Measurements from ENCODE around the gene GPLD1. TPM values are rescaled to one million over a fixed set of nuclear protein-coding genes. Genes with fewer than 3 reads are reported as not detected.
"Not testable (repeated sequence)": the region's sequence is repeated elsewhere in the genome, so short reads cannot be mapped to it uniquely, and the experiment has no call there.

GPLD1 gene
- total and polyA plus RNA-seq, 4 donors: 7.7 to 13.1 (median 10.4) TPM

- Histone ChIP-seq H3K4me1 (ENCODE audit: control insufficient read depth, insufficient read depth, low read length) (no peaks in the 10 kb centered on the region), H3K9me3 (ENCODE audit: control insufficient read depth, insufficient read depth, low read length) (no peaks in the 10 kb centered on the region), H3K27ac (ENCODE audit: low read depth, low read length) (no peak overlapping the region), H3K27me3 (ENCODE audit: control insufficient read depth, insufficient read depth, low read length) (no peaks in the 10 kb centered on the region), H3K36me3 (ENCODE audit: control insufficient read depth, insufficient read depth, low read length) (peaks cover 15% of the 10 kb centered on the region), H3K4me3 (ENCODE audit: low read depth, low read length) (no peak overlapping the region)
- no peak for DNase-seq (ENCODE audit: low read depth in 4 of 6, low spot score in 6 of 6)
- 100% methylated on average over 1 of the region's 3 CpGs for WGBS (ENCODE audit: insufficient coverage)
These were observed 60.2 kb downstream of the GPLD1 start for GRCh38 chr6:24429146-24429545.

GRCh38 chr6:24428615-24429014 lies 60.8 kb downstream of the GPLD1 start:
- Histone ChIP-seq H3K27me3 (ENCODE audit: control insufficient read depth, insufficient read depth, low read length) (no peaks in the 10 kb centered on the region), H3K9me3 (ENCODE audit: control insufficient read depth, insufficient read depth, low read length) (no peaks in the 10 kb centered on the region), H3K36me3 (ENCODE audit: control insufficient read depth, insufficient read depth, low read length) (peaks cover 15% of the 10 kb centered on the region), H3K27ac (ENCODE audit: low read depth, low read length) (no peak overlapping the region), H3K4me3 (ENCODE audit: low read depth, low read length) (no peak overlapping the region), H3K4me1 (ENCODE audit: control insufficient read depth, insufficient read depth, low read length) (no peaks in the 10 kb centered on the region)
- DNase-seq (ENCODE audit: low read depth in 4 of 6, low spot score in 6 of 6): no peak
- no CpG with 5 or more reads among the region's 2 CpGs for WGBS (ENCODE audit: insufficient coverage)

- peaks cover 15% of the 10 kb centered on the region for H3K36me3 ChIP-seq (ENCODE audit: control insufficient read depth, insufficient read depth, low read length)
- H3K4me3 ChIP-seq (ENCODE audit: low read depth, low read length): no peak overlapping the region
- 94% methylated on average over 8 of the region's 10 CpGs for WGBS (ENCODE audit: insufficient coverage)
- no peak for DNase-seq (ENCODE audit: low read depth in 4 of 6, low spot score in 6 of 6)
- H3K4me1 ChIP-seq (ENCODE audit: control insufficient read depth, insufficient read depth, low read length): no peaks in the 10 kb centered on the region
- no peaks in the 10 kb centered on the region for H3K27me3 ChIP-seq (ENCODE audit: control insufficient read depth, insufficient read depth, low read length)
- H3K27ac ChIP-seq (ENCODE audit: low read depth, low read length): no peak overlapping the region
- no peaks in the 10 kb centered on the region for H3K9me3 ChIP-seq (ENCODE audit: control insufficient read depth, insufficient read depth, low read length)
These were observed 62.5 kb downstream of the GPLD1 start for GRCh38 chr6:24426729-24427446.

- Histone ChIP-seq H3K27ac (ENCODE audit: low read depth, low read length) (no peak overlapping the region), H3K4me1 (ENCODE audit: control insufficient read depth, insufficient read depth, low read length) (no peaks in the 10 kb centered on the region), H3K27me3 (ENCODE audit: control insufficient read depth, insufficient read depth, low read length) (no peaks in the 10 kb centered on the region), H3K4me3 (ENCODE audit: low read depth, low read length) (no peak overlapping the region), H3K9me3 (ENCODE audit: control insufficient read depth, insufficient read depth, low read length) (no peaks in the 10 kb centered on the region), H3K36me3 (ENCODE audit: control insufficient read depth, insufficient read depth, low read length) (peaks cover 17% of the 10 kb centered on the region)
- WGBS (ENCODE audit: insufficient coverage): no CpG with 5 or more reads among the region's 2 CpGs
- no peak for DNase-seq (ENCODE audit: low read depth in 4 of 6, low spot score in 6 of 6)
These were observed 64.3 kb downstream of the GPLD1 start for GRCh38 chr6:24425091-24425490.

- Histone ChIP-seq H3K27ac (ENCODE audit: low read depth, low read length) (no peak overlapping the region), H3K4me1 (ENCODE audit: control insufficient read depth, insufficient read depth, low read length) (no peaks in the 10 kb centered on the region), H3K27me3 (ENCODE audit: control insufficient read depth, insufficient read depth, low read length) (no peaks in the 10 kb centered on the region), H3K4me3 (ENCODE audit: low read depth, low read length) (no peak overlapping the region), H3K36me3 (ENCODE audit: control insufficient read depth, insufficient read depth, low read length) (peaks cover 37% of the 10 kb centered on the region), H3K9me3 (ENCODE audit: control insufficient read depth, insufficient read depth, low read length) (no peaks in the 10 kb centered on the region)
- DNase-seq (ENCODE audit: low read depth in 4 of 6, low spot score in 6 of 6): no peak
These were observed 69.9 kb downstream of the GPLD1 start for GRCh38 chr6:24419526-24419925.

- WGBS (ENCODE audit: insufficient coverage): 100% methylated on average over 1 of the region's 4 CpGs
- Histone ChIP-seq H3K4me3 (ENCODE audit: low read depth, low read length) (no peak overlapping the region), H3K27ac (ENCODE audit: low read depth, low read length) (no peak overlapping the region), H3K9me3 (ENCODE audit: control insufficient read depth, insufficient read depth, low read length) (no peaks in the 10 kb centered on the region), H3K27me3 (ENCODE audit: control insufficient read depth, insufficient read depth, low read length) (no peaks in the 10 kb centered on the region), H3K36me3 (ENCODE audit: control insufficient read depth, insufficient read depth, low read length) (peaks cover 43% of the 10 kb centered on the region), H3K4me1 (ENCODE audit: control insufficient read depth, insufficient read depth, low read length) (no peaks in the 10 kb centered on the region)
- no peak for DNase-seq (ENCODE audit: low read depth in 4 of 6, low spot score in 6 of 6)
These were observed 73.6 kb downstream of the GPLD1 start for GRCh38 chr6:24415753-24416152.

GRCh38 chr6:24414531-24414930 lies 74.8 kb downstream of the GPLD1 start:
- H3K4me1 ChIP-seq (ENCODE audit: control insufficient read depth, insufficient read depth, low read length); DNase-seq (ENCODE audit: low read depth in 4 of 6, low spot score in 6 of 6); H3K27ac ChIP-seq (ENCODE audit: low read depth, low read length); H3K4me3 ChIP-seq (ENCODE audit: low read depth, low read length); H3K27me3 ChIP-seq (ENCODE audit: control insufficient read depth, insufficient read depth, low read length); H3K9me3 ChIP-seq (ENCODE audit: control insufficient read depth, insufficient read depth, low read length): not testable (repeated sequence)
- H3K36me3 ChIP-seq (ENCODE audit: control insufficient read depth, insufficient read depth, low read length): peaks cover 40% of the 10 kb centered on the region
- 90% methylated on average over 9 of the region's 15 CpGs for WGBS (ENCODE audit: insufficient coverage)

- no peaks in the 10 kb centered on the region for H3K27me3 ChIP-seq (ENCODE audit: control insufficient read depth, insufficient read depth, low read length)
- no peaks in the 10 kb centered on the region for H3K4me1 ChIP-seq (ENCODE audit: control insufficient read depth, insufficient read depth, low read length)
- H3K9me3 ChIP-seq (ENCODE audit: control insufficient read depth, insufficient read depth, low read length): no peaks in the 10 kb centered on the region
- H3K27ac ChIP-seq (ENCODE audit: low read depth, low read length): no peak overlapping the region
- no peak overlapping the region for H3K4me3 ChIP-seq (ENCODE audit: low read depth, low read length)
- DNase-seq (ENCODE audit: low read depth in 4 of 6, low spot score in 6 of 6): no peak
- WGBS (ENCODE audit: insufficient coverage): no CpG with 5 or more reads among the region's 4 CpGs
- peaks cover 21% of the 10 kb centered on the region for H3K36me3 ChIP-seq (ENCODE audit: control insufficient read depth, insufficient read depth, low read length)
These were observed 77.1 kb downstream of the GPLD1 start for GRCh38 chr6:24412294-24412693.

- no CpG with 5 or more reads among the region's 3 CpGs for WGBS (ENCODE audit: insufficient coverage)
- Histone ChIP-seq H3K4me3 (ENCODE audit: low read depth, low read length) (no peak overlapping the region), H3K27me3 (ENCODE audit: control insufficient read depth, insufficient read depth, low read length) (no peaks in the 10 kb centered on the region), H3K27ac (ENCODE audit: low read depth, low read length) (no peak overlapping the region), H3K9me3 (ENCODE audit: control insufficient read depth, insufficient read depth, low read length) (no peaks in the 10 kb centered on the region), H3K4me1 (ENCODE audit: control insufficient read depth, insufficient read depth, low read length) (no peaks in the 10 kb centered on the region), H3K36me3 (ENCODE audit: control insufficient read depth, insufficient read depth, low read length) (peaks cover 16% of the 10 kb centered on the region)
- no peak for DNase-seq (ENCODE audit: low read depth in 4 of 6, low spot score in 6 of 6)
These were observed 78.8 kb downstream of the GPLD1 start for GRCh38 chr6:24410622-24411021.

GRCh38 chr6:24408719-24409410 lies 80.5 kb downstream of the GPLD1 start:
- Histone ChIP-seq H3K9me3 (ENCODE audit: control insufficient read depth, insufficient read depth, low read length) (no peaks in the 10 kb centered on the region), H3K27ac (ENCODE audit: low read depth, low read length) (no peak overlapping the region), H3K4me1 (ENCODE audit: control insufficient read depth, insufficient read depth, low read length) (no peaks in the 10 kb centered on the region), H3K36me3 (ENCODE audit: control insufficient read depth, insufficient read depth, low read length) (peaks cover 12% of the 10 kb centered on the region), H3K4me3 (ENCODE audit: low read depth, low read length) (no peak overlapping the region), H3K27me3 (ENCODE audit: control insufficient read depth, insufficient read depth, low read length) (no peaks in the 10 kb centered on the region)
- no peak for DNase-seq (ENCODE audit: low read depth in 4 of 6, low spot score in 6 of 6)
- WGBS (ENCODE audit: insufficient coverage): 49% methylated on average over 2 of the region's 2 CpGs
